OCI-LY3 (cell line): ENCODE results near the gene RFNG.

Experiments used
- EZH2phosphoT487 ChIP-seq: fragments of 200-600 bp; shearing (Covaris generic); IDR thresholded peaks from 2 replicates; pipeline ENCODE4 v1.6.1; 2018; ENCODE audit warnings: antibody characterized with exemption, mixed run types, low read depth
- TF ChIP-seq, protein P1 (sequence below): fragments of 200-600, 300-600 bp; sonication (generic); IDR thresholded peaks from 2 replicates; pipeline ENCODE4 v1.5.1; 2014; ENCODE audit warnings: antibody characterized with exemption, low read length, low read depth

DNA sequence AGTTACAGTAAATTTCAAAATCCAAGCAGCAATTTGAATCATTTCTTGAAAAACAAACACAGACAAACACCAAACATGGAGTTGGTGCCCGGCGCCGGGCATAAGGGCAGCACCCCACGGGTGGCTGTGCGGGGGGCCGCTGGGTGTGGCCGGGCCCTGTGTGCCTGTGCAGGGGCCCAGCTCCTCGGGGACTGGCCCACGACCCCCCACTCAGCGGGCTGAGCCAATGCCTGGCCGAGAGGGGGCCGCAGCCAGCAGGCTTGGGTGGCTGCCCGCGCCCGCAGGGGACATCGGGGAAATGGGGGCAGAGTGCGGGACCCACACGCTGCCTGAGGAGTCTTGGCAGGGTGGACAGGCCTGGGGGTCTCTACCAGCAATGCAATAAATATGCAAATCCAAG, 26.8 kb upstream of the RFNG start:
- TF ChIP-seq, protein P1, sequence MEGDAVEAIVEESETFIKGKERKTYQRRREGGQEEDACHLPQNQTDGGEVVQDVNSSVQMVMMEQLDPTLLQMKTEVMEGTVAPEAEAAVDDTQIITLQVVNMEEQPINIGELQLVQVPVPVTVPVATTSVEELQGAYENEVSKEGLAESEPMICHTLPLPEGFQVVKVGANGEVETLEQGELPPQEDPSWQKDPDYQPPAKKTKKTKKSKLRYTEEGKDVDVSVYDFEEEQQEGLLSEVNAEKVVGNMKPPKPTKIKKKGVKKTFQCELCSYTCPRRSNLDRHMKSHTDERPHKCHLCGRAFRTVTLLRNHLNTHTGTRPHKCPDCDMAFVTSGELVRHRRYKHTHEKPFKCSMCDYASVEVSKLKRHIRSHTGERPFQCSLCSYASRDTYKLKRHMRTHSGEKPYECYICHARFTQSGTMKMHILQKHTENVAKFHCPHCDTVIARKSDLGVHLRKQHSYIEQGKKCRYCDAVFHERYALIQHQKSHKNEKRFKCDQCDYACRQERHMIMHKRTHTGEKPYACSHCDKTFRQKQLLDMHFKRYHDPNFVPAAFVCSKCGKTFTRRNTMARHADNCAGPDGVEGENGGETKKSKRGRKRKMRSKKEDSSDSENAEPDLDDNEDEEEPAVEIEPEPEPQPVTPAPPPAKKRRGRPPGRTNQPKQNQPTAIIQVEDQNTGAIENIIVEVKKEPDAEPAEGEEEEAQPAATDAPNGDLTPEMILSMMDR, result no peak
- TF ChIP-seq EZH2phosphoT487, result no peak
